ENCODE results near the gene SIM1. TPM values are rescaled to one million over a fixed set of nuclear protein-coding genes. Genes with fewer than 3 reads are reported as not detected.

The SIM1 gene
- total and polyA plus RNA-seq, 2 experiments from 2014 or later, result 0.30 TPM; not detected in 1

DNA sequence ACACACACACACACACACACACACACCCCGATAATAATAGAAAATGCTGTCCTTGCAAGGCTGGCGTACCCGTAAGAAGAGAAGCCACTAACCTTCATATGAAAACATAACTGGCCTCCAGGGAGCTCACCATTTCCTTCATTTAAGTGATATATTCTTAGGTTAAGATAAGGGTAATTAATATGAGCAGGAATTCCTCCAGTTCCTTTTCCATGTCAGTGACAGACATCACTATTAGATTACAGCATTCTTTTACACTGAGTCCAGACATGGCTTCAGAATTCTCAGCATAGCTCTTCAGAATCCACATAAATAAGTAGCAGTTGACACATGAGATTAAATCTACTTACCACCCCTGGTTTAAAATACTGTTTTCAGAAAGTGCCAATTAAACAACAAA, 121.9 kb downstream of the SIM1 start:
- H3K4me2 ChIP-seq, result no peak overlapping the region

DNA sequence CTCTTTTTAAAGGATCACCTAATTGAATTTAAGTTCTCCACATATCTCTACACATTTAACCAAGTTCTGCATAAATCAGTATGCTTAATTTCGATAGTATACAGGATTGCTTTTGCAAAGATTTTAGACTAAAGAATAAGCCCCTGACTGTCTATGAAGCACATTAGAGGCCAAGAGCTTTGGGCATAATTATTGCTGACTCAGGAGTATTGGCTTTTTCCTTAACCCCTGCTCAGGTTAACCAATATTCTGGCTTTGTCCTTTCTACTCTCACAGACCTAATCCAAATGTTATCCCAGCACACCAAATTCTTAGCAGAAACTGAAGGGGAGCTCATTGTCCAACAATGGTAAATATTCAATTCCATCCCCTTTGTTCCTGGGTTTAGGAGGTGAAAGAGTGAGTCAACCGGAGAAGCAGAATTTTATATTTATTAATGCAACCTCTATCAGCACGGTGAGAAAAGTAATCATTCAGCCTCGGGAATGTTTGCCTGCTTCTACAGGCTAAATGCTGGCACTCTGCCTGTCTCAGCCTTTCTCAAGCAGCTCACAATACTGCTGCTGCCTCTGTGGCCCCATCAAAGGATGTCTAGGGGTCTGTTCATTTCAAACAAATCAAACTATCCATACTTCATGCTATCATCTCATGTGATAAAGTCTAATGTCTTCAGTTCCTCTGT, 125.0 kb downstream of the SIM1 start:
- Histone ChIP-seq H3K27me3 (no peaks in the 10 kb centered on the region), H3K9me2 (replicated peaks; ENCODE audit: insufficient read depth) (no peaks in the 10 kb centered on the region), H3K36me3 (replicated peaks; ENCODE audit: insufficient read depth, low read depth) (no peaks in the 10 kb centered on the region), H3K4me3 (no peak overlapping the region), H3K9me3 (ENCODE audit: low read depth) (no peaks in the 10 kb centered on the region), H3K4me2 (no peak overlapping the region), H3K79me2 (no peaks in the 10 kb centered on the region), H3K27ac (no peak overlapping the region), H3K4me1 (ENCODE audit: insufficient read depth) (no peaks in the 10 kb centered on the region), H4K20me1 (ENCODE audit: insufficient read depth, poor library complexity, severe bottlenecking) (no peaks in the 10 kb centered on the region), H2AFZ (no peak overlapping the region)
- TF ChIP-seq CTCF (IDR thresholded peaks at IDR 0.05; ENCODE audit: poor library complexity) (no peak), EZH2phosphoT487 (IDR thresholded peaks at IDR 0.05; ENCODE audit: low read depth, severe bottlenecking, unreplicated experiment) (no peak), EZH2 (IDR thresholded peaks at IDR 0.05; ENCODE audit: borderline replicate concordance) (no peak)
- 74% methylated on average over 4 of the region's 4 CpGs for WGBS (ENCODE audit: low lambda C conversion rate, missing lambda C conversion rate)
- no peak for DNase-seq (ENCODE audit: low spot score)

More for the DNA sequence above, 121.9 kb downstream of the SIM1 start:
- Histone ChIP-seq H4K20me1 (ENCODE audit: insufficient read depth, poor library complexity, severe bottlenecking) (no peaks in the 10 kb centered on the region), H3K4me1 (ENCODE audit: insufficient read depth) (peaks cover 3% of the 10 kb centered on the region), H3K27me3 (no peaks in the 10 kb centered on the region), H3K4me3 (no peak overlapping the region), H3K9me3 (ENCODE audit: low read depth) (no peaks in the 10 kb centered on the region), H3K27ac (no peak overlapping the region), H3K9me2 (replicated peaks; ENCODE audit: insufficient read depth) (no peaks in the 10 kb centered on the region), H3K36me3 (replicated peaks; ENCODE audit: insufficient read depth, low read depth) (no peaks in the 10 kb centered on the region), H3K79me2 (no peaks in the 10 kb centered on the region), H2AFZ (no peak overlapping the region)
- no peak for DNase-seq (ENCODE audit: low spot score)
- no peak for TF ChIP-seq EZH2 (IDR thresholded peaks at IDR 0.05; ENCODE audit: borderline replicate concordance)
- no peak for TF ChIP-seq EZH2phosphoT487 (IDR thresholded peaks at IDR 0.05; ENCODE audit: low read depth, severe bottlenecking, unreplicated experiment)
- no peak for TF ChIP-seq CTCF (IDR thresholded peaks at IDR 0.05; ENCODE audit: poor library complexity)
- 71% methylated on average over 3 of the region's 3 CpGs for WGBS (ENCODE audit: low lambda C conversion rate, missing lambda C conversion rate)

DNA sequence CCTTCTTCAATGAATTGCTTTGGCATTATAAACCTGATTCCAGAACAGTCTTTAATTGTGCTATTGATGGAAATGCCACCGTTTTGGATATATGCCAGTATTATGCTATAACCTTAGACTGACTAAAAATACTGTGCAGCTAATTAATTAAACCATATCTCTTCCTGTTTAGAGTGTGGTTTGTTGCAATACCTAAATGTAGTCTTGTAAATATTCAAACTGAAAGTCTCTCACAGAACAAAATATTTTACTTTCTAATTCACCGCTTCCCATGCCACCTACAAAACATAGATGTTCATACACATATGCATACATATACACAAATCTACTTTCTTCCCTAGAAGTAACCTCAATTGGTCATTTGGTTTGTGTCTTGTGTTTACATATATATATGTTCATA, 126.6 kb downstream of the SIM1 start:
- H2AFZ ChIP-seq, result no peak overlapping the region
- H3K27ac ChIP-seq, result peak overlapping the region; percentile 38
- TF ChIP-seq CTCF (IDR thresholded peaks at IDR 0.05; ENCODE audit: poor library complexity) (no peak), EZH2 (IDR thresholded peaks at IDR 0.05; ENCODE audit: borderline replicate concordance) (no peak), EZH2phosphoT487 (IDR thresholded peaks at IDR 0.05; ENCODE audit: low read depth, severe bottlenecking, unreplicated experiment) (no peak)
- H4K20me1 ChIP-seq (ENCODE audit: insufficient read depth, poor library complexity, severe bottlenecking), result no peaks in the 10 kb centered on the region
- no peaks in the 10 kb centered on the region for H3K36me3 ChIP-seq (replicated peaks; ENCODE audit: insufficient read depth, low read depth)
- H3K4me1 ChIP-seq (ENCODE audit: insufficient read depth), result no peaks in the 10 kb centered on the region
- H3K79me2 ChIP-seq, result no peaks in the 10 kb centered on the region
- WGBS (ENCODE audit: low lambda C conversion rate, missing lambda C conversion rate), result 83% methylated on average over 2 of the region's 2 CpGs
- H3K4me3 ChIP-seq, result no peak overlapping the region
- no peaks in the 10 kb centered on the region for H3K27me3 ChIP-seq
- H3K9me2 ChIP-seq (replicated peaks; ENCODE audit: insufficient read depth), result no peaks in the 10 kb centered on the region
- no peaks in the 10 kb centered on the region for H3K9me3 ChIP-seq (ENCODE audit: low read depth)
- H3K4me2 ChIP-seq, result no peak overlapping the region
- DNase-seq (ENCODE audit: low spot score), result no peak

Measured in hepatocyte (in vitro differentiated cells).